Left lung (tissue), 10 donors: ENCODE data around the gene CWC27. TPM values are rescaled to one million over a fixed set of nuclear protein-coding genes. Genes with fewer than 3 reads are reported as not detected.

Experiments used
- ATAC-seq: fragments of 200-7000 bp; cut with Tn5 transposase; one replicate; pipeline ENCODE4 v1.9.1; 2020; ENCODE audit warnings: moderate library complexity
- DNase-seq, 4 donors: peaks; one replicate each; pipeline ENCODE4 v3.0.0-alpha.2; 2013 to 2020
- H3K27ac ChIP-seq, 2 donors: fragments of 200-600 bp; sonication (generic) in 1 of 2; one replicate each; pipeline versions ENCODE4 v1.5.0 to v1.8.0; 2020 to 2021
- H3K27me3 ChIP-seq, 2 donors: fragments of 200-600 bp; sonication (generic) in 1 of 2; one replicate each; pipeline versions ENCODE4 v1.5.0 to v1.8.0; 2020 to 2021
- H3K36me3 ChIP-seq, 2 donors: fragments of 200-600 bp; sonication (generic) in 1 of 2; one replicate each; pipeline versions ENCODE4 v1.5.0 to v1.8.0; 2020 to 2021
- H3K4me1 ChIP-seq, 2 donors: fragments of 200-600 bp; one replicate each; pipeline ENCODE4 v1.8.0; 2021
- H3K4me3 ChIP-seq, 2 donors: fragments of 200-600 bp; sonication (generic) in 1 of 2; one replicate each; pipeline versions ENCODE4 v1.5.0 to v1.8.0; 2020 to 2021; ENCODE audit warnings: mild to moderate bottlenecking in 1 of 2
- H3K9me3 ChIP-seq, 2 donors: fragments of 200-600 bp; sonication (generic) in 1 of 2; one replicate each; pipeline versions ENCODE4 v1.5.0 to v1.8.0; 2020 to 2021
- intact Hi-C, 2 donors: fragments of 100-400 bp; cut with DNase I; formaldehyde crosslinking; loops; one replicate each; pipeline versions ENCODE4 v1.11.2 to v1.14.2; 2022
- polyA plus RNA-seq, 6 donors: library from polyadenylated mRNA; unstranded; fragments of 120-200 nt; gene quantifications; one replicate each; pipeline ENCODE4 v1.2.1, GENCODE V29; 2013; ENCODE audit not compliant: insufficient read length in 6 of 6
- total RNA-seq, 2 donors: library from RNA; stranded (reverse); fragmentation: NEBNext Ultra II Directional; extraction: Animal tissue kit (Norgen Biotek cat#: 25700); gene quantifications; one replicate each; pipeline ENCODE4 v1.2.1, GENCODE V29; 2021
- TF ChIP-seq, protein P1 (sequence below), 2 donors: fragments of 200-600 bp; sonication (generic) in 1 of 2; IDR thresholded peaks; one replicate each; pipeline versions ENCODE4 v1.5.0 to v1.8.0; 2021; ENCODE audit warnings: antibody characterized with exemption in 2 of 2
- donor health status: DM: no; HTN: yes; CAD: no.
- donor health status: DM: no; HTN: no; CAD: no.

CWC27 gene
- total and polyA plus RNA-seq, 8 donors = 14.3 to 45.4 (median 36.3) TPM

GRCh38 chr5:64839936-64840335 lies 71.2 kb downstream of the CWC27 start:
- Histone ChIP-seq H3K4me3 (no peak overlapping the region), H3K27me3 (no peaks in the 10 kb centered on the region), H3K9me3 (peaks cover 0 to 2% of the 10 kb centered on the region in 2 donors), H3K27ac (no peak overlapping the region), H3K36me3 (peaks cover 0 to 6% of the 10 kb centered on the region in 2 donors), H3K4me1 (no peaks in the 10 kb centered on the region)
- no peak for ATAC-seq
- TF ChIP-seq, protein P1, sequence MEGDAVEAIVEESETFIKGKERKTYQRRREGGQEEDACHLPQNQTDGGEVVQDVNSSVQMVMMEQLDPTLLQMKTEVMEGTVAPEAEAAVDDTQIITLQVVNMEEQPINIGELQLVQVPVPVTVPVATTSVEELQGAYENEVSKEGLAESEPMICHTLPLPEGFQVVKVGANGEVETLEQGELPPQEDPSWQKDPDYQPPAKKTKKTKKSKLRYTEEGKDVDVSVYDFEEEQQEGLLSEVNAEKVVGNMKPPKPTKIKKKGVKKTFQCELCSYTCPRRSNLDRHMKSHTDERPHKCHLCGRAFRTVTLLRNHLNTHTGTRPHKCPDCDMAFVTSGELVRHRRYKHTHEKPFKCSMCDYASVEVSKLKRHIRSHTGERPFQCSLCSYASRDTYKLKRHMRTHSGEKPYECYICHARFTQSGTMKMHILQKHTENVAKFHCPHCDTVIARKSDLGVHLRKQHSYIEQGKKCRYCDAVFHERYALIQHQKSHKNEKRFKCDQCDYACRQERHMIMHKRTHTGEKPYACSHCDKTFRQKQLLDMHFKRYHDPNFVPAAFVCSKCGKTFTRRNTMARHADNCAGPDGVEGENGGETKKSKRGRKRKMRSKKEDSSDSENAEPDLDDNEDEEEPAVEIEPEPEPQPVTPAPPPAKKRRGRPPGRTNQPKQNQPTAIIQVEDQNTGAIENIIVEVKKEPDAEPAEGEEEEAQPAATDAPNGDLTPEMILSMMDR (IDR thresholded peaks at IDR 0.05) = no peak
- DNase-seq = no peak
- intact Hi-C loops = no loop called here

GRCh38 chr5:64840958-64841357 lies 72.2 kb downstream of the CWC27 start:
- TF ChIP-seq, protein P1 (IDR thresholded peaks at IDR 0.05) = no peak
- intact Hi-C loops = no loop called here
- ATAC-seq = no peak
- Histone ChIP-seq H3K27me3 (no peaks in the 10 kb centered on the region), H3K4me3 (no peak overlapping the region), H3K9me3 (peaks cover 0 to 12% of the 10 kb centered on the region in 2 donors), H3K27ac (no peak overlapping the region), H3K4me1 (no peaks in the 10 kb centered on the region), H3K36me3 (peaks cover 0 to 6% of the 10 kb centered on the region in 2 donors)
- DNase-seq = no peak

DNA sequence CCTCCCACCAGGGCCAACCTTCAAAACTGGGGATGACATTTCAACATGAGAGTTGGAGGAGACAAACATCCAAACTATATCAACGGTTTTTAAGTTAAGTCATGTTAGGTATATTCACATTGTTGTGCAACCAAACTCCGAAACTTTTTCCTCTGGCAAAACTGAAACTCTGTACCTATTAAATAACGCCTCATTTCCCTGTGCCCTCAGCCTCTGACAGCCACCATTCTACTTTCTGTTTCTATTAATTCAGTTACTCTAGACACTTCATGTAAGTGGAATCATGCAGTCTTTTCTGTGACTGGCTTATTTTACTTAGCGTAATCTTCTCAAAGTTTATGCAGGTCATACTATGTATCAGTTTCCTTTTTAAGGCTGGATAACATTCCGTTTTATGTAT lies 85.0 kb downstream of the CWC27 start:
- Histone ChIP-seq H3K9me3 (no peaks in the 10 kb centered on the region), H3K4me3 (no peak overlapping the region), H3K4me1 (no peaks in the 10 kb centered on the region), H3K27ac (no peak overlapping the region), H3K27me3 (no peaks in the 10 kb centered on the region), H3K36me3 (peaks cover 0 to 8% of the 10 kb centered on the region in 2 donors)
- ATAC-seq = no peak
- no peak for DNase-seq
- intact Hi-C loops = no loop called here
- TF ChIP-seq, protein P1 (IDR thresholded peaks at IDR 0.05) = no peak

GRCh38 chr5:64854855-64855254 lies 86.1 kb downstream of the CWC27 start:
- DNase-seq (no peak), ATAC-seq (no peak)
- intact Hi-C loops = no loop called here
- TF ChIP-seq, protein P1 (IDR thresholded peaks at IDR 0.05) = no peak
- H3K4me3 ChIP-seq = no peak overlapping the region
- H3K27ac ChIP-seq = no peak overlapping the region
- H3K27me3 ChIP-seq = no peaks in the 10 kb centered on the region
- H3K36me3 ChIP-seq = peaks cover 0 to 8% of the 10 kb centered on the region in 2 donors
- no peaks in the 10 kb centered on the region for H3K9me3 ChIP-seq
- no peaks in the 10 kb centered on the region for H3K4me1 ChIP-seq

GRCh38 chr5:64859881-64860280 lies 91.2 kb downstream of the CWC27 start:
- Histone ChIP-seq H3K9me3 (no peaks in the 10 kb centered on the region), H3K4me3 (no peak overlapping the region), H3K27ac (no peak overlapping the region), H3K4me1 (no peaks in the 10 kb centered on the region), H3K27me3 (no peaks in the 10 kb centered on the region), H3K36me3 (no peaks in the 10 kb centered on the region)
- DNase-seq (no peak), ATAC-seq (no peak)
- TF ChIP-seq, protein P1 (IDR thresholded peaks at IDR 0.05) = no peak
- intact Hi-C loops = no loop called here
